ENCODE data around the gene RPL3.
"Not testable (repeated sequence)": the region's sequence is repeated elsewhere in the genome, so short reads cannot be mapped to it uniquely, and the experiment has no call there.

The RPL3 gene

DNA sequence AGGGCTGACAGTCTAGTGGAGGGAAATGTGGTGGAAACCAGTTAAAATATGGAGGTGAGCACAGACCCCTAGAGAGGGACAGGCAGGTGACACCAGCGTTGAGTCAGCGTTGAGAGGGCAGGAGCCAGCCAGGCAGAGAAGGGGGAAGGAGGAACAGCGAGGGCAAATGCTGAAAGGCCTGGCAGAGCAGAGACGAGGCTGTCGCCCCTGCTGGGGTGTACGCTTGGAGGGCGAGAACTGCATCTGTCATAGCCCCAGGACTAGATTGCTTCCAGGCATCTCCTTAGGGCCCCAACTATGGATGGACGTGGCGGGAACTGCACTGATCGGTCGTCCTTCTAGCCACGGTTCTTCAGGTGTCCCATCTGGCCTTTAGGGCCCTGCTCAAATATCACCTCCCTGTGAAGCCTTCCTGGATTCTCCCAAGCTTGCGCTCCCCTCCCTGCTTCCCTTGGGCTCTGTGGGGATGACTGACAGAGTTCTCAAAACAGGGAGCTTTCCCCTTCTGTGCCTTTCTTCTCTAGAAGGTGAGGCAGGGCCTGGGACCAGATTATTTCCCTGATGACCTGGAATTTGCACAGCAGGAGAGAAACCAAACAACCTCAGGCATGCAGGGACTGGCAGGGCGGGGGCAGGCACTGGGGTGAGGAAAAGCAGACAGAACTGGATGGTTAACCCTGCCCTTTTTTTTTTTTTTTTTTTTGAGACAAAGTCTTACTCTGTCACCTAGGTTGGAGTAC, 41.4 kb upstream of the RPL3 start:
- Histone ChIP-seq H3K79me2 (ENCODE audit: control insufficient read depth, insufficient read depth, low read length, unreplicated experiment) (no peaks in the 10 kb centered on the region), H3K4me3 (ENCODE audit: low read depth, low read length) (no peak overlapping the region), H2AFZ (ENCODE audit: low read length, unreplicated experiment) (no peak overlapping the region), H3K27ac (ENCODE audit: low read depth, low read length) (no peak overlapping the region), H3K4me1 (ENCODE audit: control insufficient read depth, insufficient read depth, low read length, unreplicated experiment) (no peaks in the 10 kb centered on the region), H3K36me3 (ENCODE audit: insufficient read depth, low read length) (no peaks in the 10 kb centered on the region), H3K27me3 (ENCODE audit: insufficient read depth, low read length) (no peaks in the 10 kb centered on the region)

DNA sequence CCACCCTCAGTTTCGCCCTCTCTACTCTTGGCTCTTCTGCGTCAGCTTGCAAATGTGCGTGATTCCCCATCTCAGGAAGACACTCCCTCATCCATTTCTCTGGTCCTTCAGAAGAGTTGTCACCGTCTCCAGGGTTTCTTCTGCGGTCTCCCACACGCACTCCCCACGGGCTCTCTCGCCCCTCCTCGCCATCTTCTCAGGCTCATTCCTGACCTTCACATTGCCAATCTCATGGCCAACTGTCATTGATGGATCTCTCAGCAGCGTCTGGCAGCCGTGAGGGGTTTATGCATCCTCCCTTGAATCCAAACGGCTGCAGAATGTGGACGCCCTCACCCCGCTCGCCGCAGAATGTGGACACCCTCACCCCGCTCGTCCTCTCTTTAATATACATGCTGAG, 40.8 kb upstream of the RPL3 start:
- Histone ChIP-seq H2AFZ (ENCODE audit: low read length, unreplicated experiment) (no peak overlapping the region), H3K79me2 (ENCODE audit: control insufficient read depth, insufficient read depth, low read length, unreplicated experiment) (no peaks in the 10 kb centered on the region), H3K4me1 (ENCODE audit: control insufficient read depth, insufficient read depth, low read length, unreplicated experiment) (no peaks in the 10 kb centered on the region), H3K36me3 (ENCODE audit: insufficient read depth, low read length) (no peaks in the 10 kb centered on the region), H3K27ac (ENCODE audit: low read depth, low read length) (no peak overlapping the region), H3K4me3 (ENCODE audit: low read depth, low read length) (no peak overlapping the region), H3K27me3 (ENCODE audit: insufficient read depth, low read length) (no peaks in the 10 kb centered on the region)

- Histone ChIP-seq H3K36me3 (ENCODE audit: insufficient read depth, low read length) (no peaks in the 10 kb centered on the region), H3K27me3 (ENCODE audit: insufficient read depth, low read length) (no peaks in the 10 kb centered on the region), H2AFZ (ENCODE audit: low read length, unreplicated experiment) (no peak overlapping the region), H3K4me1 (ENCODE audit: control insufficient read depth, insufficient read depth, low read length, unreplicated experiment) (no peaks in the 10 kb centered on the region), H3K27ac (ENCODE audit: low read depth, low read length) (no peak overlapping the region), H3K4me3 (ENCODE audit: low read depth, low read length) (no peak overlapping the region), H3K79me2 (ENCODE audit: control insufficient read depth, insufficient read depth, low read length, unreplicated experiment) (no peaks in the 10 kb centered on the region)
These were observed 40.3 kb upstream of the RPL3 start for GRCh38 chr22:39359659-39360195.

- not testable (repeated sequence) for H3K27me3 ChIP-seq (ENCODE audit: insufficient read depth, low read length); H3K36me3 ChIP-seq (ENCODE audit: insufficient read depth, low read length); H3K4me3 ChIP-seq (ENCODE audit: low read depth, low read length); H3K4me1 ChIP-seq (ENCODE audit: control insufficient read depth, insufficient read depth, low read length, unreplicated experiment); H2AFZ ChIP-seq (ENCODE audit: low read length, unreplicated experiment); H3K27ac ChIP-seq (ENCODE audit: low read depth, low read length); H3K79me2 ChIP-seq (ENCODE audit: control insufficient read depth, insufficient read depth, low read length, unreplicated experiment)
These were observed 38.8 kb upstream of the RPL3 start for GRCh38 chr22:39358197-39358596.

DNA sequence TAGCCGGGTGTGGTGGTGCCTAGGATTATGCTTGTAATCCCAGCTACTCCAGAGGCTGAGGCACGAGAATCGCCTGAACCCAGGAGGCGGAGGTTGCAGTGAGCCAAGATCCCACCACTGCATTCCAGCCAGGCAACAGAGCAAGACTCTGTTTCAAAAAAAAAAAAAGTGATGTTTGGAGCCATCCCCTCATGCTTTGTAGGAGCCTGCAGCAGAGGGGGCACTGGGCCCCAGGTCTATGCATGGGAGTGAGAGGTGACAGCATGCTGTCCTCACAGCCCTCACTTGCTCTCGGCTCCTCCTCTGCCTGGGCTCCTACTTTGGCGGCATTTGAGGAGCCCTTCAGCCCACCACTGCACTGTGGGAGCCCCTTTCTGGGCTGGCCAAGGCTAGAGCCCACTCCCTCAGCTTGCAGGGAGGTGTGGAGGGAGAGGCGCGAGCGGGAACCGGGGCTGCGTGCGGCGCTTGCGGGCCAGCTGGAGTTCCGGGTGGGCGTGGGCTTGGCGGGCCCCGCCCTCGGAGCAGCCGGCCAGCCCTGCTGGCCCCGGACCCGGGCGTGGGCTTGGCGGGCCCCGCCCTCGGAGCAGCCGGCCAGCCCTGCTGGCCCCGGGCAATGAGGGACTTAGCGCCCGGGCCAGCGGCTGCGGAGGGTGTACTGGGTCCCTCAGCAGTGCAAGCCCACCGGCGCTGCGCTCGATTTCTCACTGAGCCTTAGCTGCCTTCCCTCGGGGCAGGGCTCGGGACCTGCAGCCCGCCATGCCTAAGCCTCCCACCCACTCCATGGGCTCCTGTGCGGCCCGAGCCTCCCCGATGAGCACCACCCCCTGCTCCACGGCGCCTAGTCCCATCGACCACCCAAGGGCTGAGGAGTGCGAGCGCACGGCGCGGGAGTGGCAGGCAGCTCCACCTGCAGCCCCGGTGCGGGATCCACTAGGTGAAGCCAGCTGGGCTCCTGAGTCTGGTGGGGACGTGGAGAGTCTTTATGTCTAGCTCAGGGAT, 38.0 kb upstream of the RPL3 start:
- H2AFZ ChIP-seq (ENCODE audit: low read length, unreplicated experiment): not testable (repeated sequence)

DNA sequence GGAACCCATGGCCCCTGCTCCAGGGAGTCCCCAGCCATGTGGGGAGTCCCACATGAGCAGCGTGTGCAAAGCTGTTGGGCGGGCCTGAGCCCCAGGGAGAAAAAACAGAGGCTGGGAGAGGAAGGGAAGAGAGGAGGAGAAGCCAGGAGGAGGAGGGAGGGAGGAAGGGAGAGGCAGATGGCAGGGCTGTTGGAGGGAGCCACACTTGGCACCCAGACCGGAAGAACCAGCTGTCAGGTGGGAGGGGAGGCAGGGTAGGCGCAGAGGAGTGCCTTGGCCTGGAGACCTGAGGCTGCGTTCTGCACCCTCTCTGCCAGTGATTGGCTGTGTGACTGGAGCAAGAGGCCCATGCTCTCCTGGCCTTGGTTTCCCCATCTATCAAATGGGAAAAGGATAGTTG, 37.0 kb upstream of the RPL3 start:
- H2AFZ ChIP-seq (ENCODE audit: low read length, unreplicated experiment): no peak overlapping the region
- H3K27ac ChIP-seq (ENCODE audit: low read depth, low read length): no peak overlapping the region
- H3K79me2 ChIP-seq (ENCODE audit: control insufficient read depth, insufficient read depth, low read length, unreplicated experiment): no peaks in the 10 kb centered on the region
- no peaks in the 10 kb centered on the region for H3K27me3 ChIP-seq (ENCODE audit: insufficient read depth, low read length)
- H3K4me1 ChIP-seq (ENCODE audit: control insufficient read depth, insufficient read depth, low read length, unreplicated experiment): no peaks in the 10 kb centered on the region
- no peak overlapping the region for H3K4me3 ChIP-seq (ENCODE audit: low read depth, low read length)
- H3K36me3 ChIP-seq (ENCODE audit: insufficient read depth, low read length): no peaks in the 10 kb centered on the region

More for the DNA sequence above, 38.0 kb upstream of the RPL3 start:
- not testable (repeated sequence) for H3K4me1 ChIP-seq (ENCODE audit: control insufficient read depth, insufficient read depth, low read length, unreplicated experiment); H3K36me3 ChIP-seq (ENCODE audit: insufficient read depth, low read length); H3K27ac ChIP-seq (ENCODE audit: low read depth, low read length); H3K79me2 ChIP-seq (ENCODE audit: control insufficient read depth, insufficient read depth, low read length, unreplicated experiment); H3K27me3 ChIP-seq (ENCODE audit: insufficient read depth, low read length); H3K4me3 ChIP-seq (ENCODE audit: low read depth, low read length)

GRCh38 chr22:39355805-39356204, 36.4 kb upstream of the RPL3 start:
- H3K36me3 ChIP-seq (ENCODE audit: insufficient read depth, low read length); H3K27ac ChIP-seq (ENCODE audit: low read depth, low read length); H2AFZ ChIP-seq (ENCODE audit: low read length, unreplicated experiment); H3K79me2 ChIP-seq (ENCODE audit: control insufficient read depth, insufficient read depth, low read length, unreplicated experiment); H3K4me1 ChIP-seq (ENCODE audit: control insufficient read depth, insufficient read depth, low read length, unreplicated experiment); H3K27me3 ChIP-seq (ENCODE audit: insufficient read depth, low read length); H3K4me3 ChIP-seq (ENCODE audit: low read depth, low read length): not testable (repeated sequence)

DNA sequence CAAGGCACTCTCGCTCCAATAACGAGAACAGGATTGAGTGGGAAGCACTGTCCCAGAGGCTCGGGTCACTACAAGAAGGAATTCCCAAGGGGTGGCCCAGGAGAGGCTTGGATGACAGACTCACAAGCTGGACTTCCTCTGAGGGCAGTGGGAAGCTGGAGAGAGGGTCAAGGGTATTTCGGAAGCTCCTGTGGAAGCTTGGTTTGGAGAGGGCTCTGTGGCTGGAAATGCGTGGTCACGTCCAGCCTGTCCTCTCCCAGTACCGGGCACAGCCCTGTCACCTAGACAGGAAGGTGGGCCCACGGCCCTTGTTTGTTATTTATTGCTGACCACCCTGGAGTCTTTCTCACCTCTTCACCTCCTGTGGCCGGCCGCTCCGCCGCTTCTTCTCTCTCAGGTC, 35.7 kb upstream of the RPL3 start:
- Histone ChIP-seq H3K4me1 (ENCODE audit: control insufficient read depth, insufficient read depth, low read length, unreplicated experiment) (no peaks in the 10 kb centered on the region), H3K36me3 (ENCODE audit: insufficient read depth, low read length) (no peaks in the 10 kb centered on the region), H3K79me2 (ENCODE audit: control insufficient read depth, insufficient read depth, low read length, unreplicated experiment) (no peaks in the 10 kb centered on the region), H3K27me3 (ENCODE audit: insufficient read depth, low read length) (no peaks in the 10 kb centered on the region), H3K4me3 (ENCODE audit: low read depth, low read length) (no peak overlapping the region), H2AFZ (ENCODE audit: low read length, unreplicated experiment) (no peak overlapping the region), H3K27ac (ENCODE audit: low read depth, low read length) (no peak overlapping the region)

DNA sequence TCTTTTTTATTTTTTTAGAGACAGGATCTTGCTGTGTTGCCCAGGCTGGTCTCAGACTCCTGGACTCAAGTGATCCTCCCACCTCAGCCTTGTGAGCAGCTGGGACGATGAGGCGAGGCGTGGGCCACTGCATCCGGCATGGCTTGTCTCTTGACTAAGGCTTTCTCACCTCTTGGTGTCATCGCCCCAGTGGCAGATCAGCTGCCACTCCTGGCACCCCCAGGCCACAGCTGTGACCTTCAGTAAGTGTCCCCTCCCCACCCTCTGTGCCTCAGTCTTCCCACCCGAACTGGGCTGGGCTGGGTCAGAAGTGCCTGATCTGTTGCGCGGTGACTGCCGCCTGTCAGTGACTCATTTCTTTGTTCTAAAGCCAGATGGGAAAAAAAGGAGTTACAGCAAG, 33.9 kb upstream of the RPL3 start:
- H3K4me3 ChIP-seq (ENCODE audit: low read depth, low read length): no peak overlapping the region
- H2AFZ ChIP-seq (ENCODE audit: low read length, unreplicated experiment): no peak overlapping the region
- no peaks in the 10 kb centered on the region for H3K27me3 ChIP-seq (ENCODE audit: insufficient read depth, low read length)
- no peaks in the 10 kb centered on the region for H3K36me3 ChIP-seq (ENCODE audit: insufficient read depth, low read length)
- H3K27ac ChIP-seq (ENCODE audit: low read depth, low read length): no peak overlapping the region
- H3K79me2 ChIP-seq (ENCODE audit: control insufficient read depth, insufficient read depth, low read length, unreplicated experiment): no peaks in the 10 kb centered on the region
- H3K4me1 ChIP-seq (ENCODE audit: control insufficient read depth, insufficient read depth, low read length, unreplicated experiment): no peaks in the 10 kb centered on the region

DNA sequence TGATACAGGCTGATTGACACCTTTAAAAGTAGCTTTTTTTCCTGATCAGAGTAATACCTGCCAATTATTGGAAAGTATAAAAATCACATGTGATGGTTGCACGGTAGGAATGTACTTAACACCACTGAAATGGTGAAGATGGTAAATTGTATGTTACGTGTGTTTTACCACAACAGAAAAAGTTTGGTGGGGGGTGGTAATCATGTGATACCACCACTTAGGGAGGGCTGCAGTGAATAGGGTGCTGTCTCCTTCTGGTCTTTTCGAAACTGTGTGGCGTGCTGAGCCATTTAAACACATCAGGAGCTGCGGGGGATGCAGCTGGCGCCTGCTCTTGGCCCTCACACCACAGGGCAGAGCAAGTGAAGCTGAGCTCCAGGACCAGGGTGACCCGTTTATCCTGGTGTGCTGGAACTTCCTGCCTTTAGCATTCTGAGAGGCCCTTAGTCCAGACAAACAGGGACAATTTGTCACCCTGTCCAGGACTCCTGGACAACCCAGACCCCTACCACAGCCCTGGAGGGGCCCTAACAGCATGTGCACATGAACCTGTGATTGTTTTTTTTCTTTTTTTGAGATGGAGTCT, 33.0 kb upstream of the RPL3 start:
- H3K4me1 ChIP-seq (ENCODE audit: control insufficient read depth, insufficient read depth, low read length, unreplicated experiment): no peaks in the 10 kb centered on the region
- H3K79me2 ChIP-seq (ENCODE audit: control insufficient read depth, insufficient read depth, low read length, unreplicated experiment): no peaks in the 10 kb centered on the region
- H3K27ac ChIP-seq (ENCODE audit: low read depth, low read length): no peak overlapping the region
- no peaks in the 10 kb centered on the region for H3K36me3 ChIP-seq (ENCODE audit: insufficient read depth, low read length)
- H3K4me3 ChIP-seq (ENCODE audit: low read depth, low read length): no peak overlapping the region
- no peak overlapping the region for H2AFZ ChIP-seq (ENCODE audit: low read length, unreplicated experiment)
- no peaks in the 10 kb centered on the region for H3K27me3 ChIP-seq (ENCODE audit: insufficient read depth, low read length)

Measured in ACC112 (cell line).